GM12878 (cell line): Measurements from ENCODE around the gene KCNK5. TPM values are rescaled to one million over a fixed set of nuclear protein-coding genes. Genes with fewer than 3 reads are reported as not detected.

Experiments used
- ATAC-seq: fragments of 200-7000 bp; cut with Tn5 transposase; 3 replicates; pipeline ENCODE4 v1.9.1; 2020; ENCODE audit warnings: mild to moderate bottlenecking, moderate library complexity
- BruUV-seq: library from RNA; stranded (reverse); fragments of 400-500 nt; replicated peaks from 2 replicates; lab custom pipeline; 2021; lab: Mats Ljungman, UMichigan
- CTCF ChIA-PET: fragments of 300-600 bp; sonication (Branson Sonifier 250); formaldehyde crosslinking; extraction: SDS; loops from one replicate; lab custom pipeline; 2021; ENCODE audit warnings: inconsistent platforms; lab: Yijun Ruan, JAX
- POLR2A ChIA-PET: fragments of 350-600 bp; formaldehyde crosslinking; extraction: SDS; loops from one replicate; lab custom pipeline; 2021; ENCODE audit warnings: inconsistent platforms; lab: Charles Lee
- RAD21 ChIA-PET: fragments of 300-600 bp; sonication (Branson Sonifier 250); formaldehyde crosslinking; loops from one replicate; lab custom pipeline; 2023; ENCODE audit warnings: antibody characterized with exemption; ENCODE audit not compliant: unreplicated experiment; lab: Charles Lee
- SMC1A ChIA-PET: fragments of 300-600 bp; sonication (Branson Sonifier 250); formaldehyde crosslinking; loops from one replicate; lab custom pipeline; 2023; ENCODE audit not compliant: unreplicated experiment, uncharacterized antibody; lab: Charles Lee
- DNase-seq: peaks from one replicate; pipeline ENCODE4 v3.0.0-alpha.2; 2011; ENCODE audit warnings: low read depth, low spot score
- FAIRE-seq: peaks from 3 replicates; lab custom pipeline; 2011; peaks lifted over from hg19 to GRCh38; lab: Jason Lieb, UNC
- H2AFZ ChIP-seq: 2 replicates; pipeline ENCODE4 v1.6.0; 2011; ENCODE audit warnings: low read depth, low read length, control low read depth; ENCODE audit not compliant: control insufficient read depth
- H3K27ac ChIP-seq: 2 replicates; pipeline ENCODE4 v1.5.1; 2011; ENCODE audit warnings: control low read depth; ENCODE audit not compliant: control insufficient read depth, insufficient read depth
- H3K27me3 ChIP-seq, 2 experiments: replicated peaks in 1 of 2; 2 replicates each; pipeline versions ENCODE4 v1.6.0 to v1.6.1; 2011; ENCODE audit warnings: low read length in 1 of 2; ENCODE audit not compliant: control insufficient read depth in 2 of 2, insufficient read depth in 2 of 2
- H3K36me3 ChIP-seq, 2 experiments: 2 replicates each; pipeline ENCODE4 v1.5.1; 2011; ENCODE audit warnings: low read length in 1 of 2; ENCODE audit not compliant: control insufficient read depth in 2 of 2, insufficient read depth in 2 of 2
- H3K4me1 ChIP-seq: 2 replicates; pipeline ENCODE4 v1.6.1; 2011; ENCODE audit warnings: mild to moderate bottlenecking, low read length, moderate library complexity, mixed read lengths; ENCODE audit not compliant: control insufficient read depth, insufficient read depth
- H3K4me2 ChIP-seq: 2 replicates; pipeline ENCODE4 v1.6.0; 2011; ENCODE audit warnings: control low read depth; ENCODE audit not compliant: control insufficient read depth, insufficient read depth
- H3K4me3 ChIP-seq: fragments of 200-600 bp; sonication (generic); 2 replicates; pipeline ENCODE4 v1.5.1; 2016
- H3K79me2 ChIP-seq: 2 replicates; pipeline ENCODE4 v1.6.0; 2011; ENCODE audit warnings: low read length; ENCODE audit not compliant: control insufficient read depth, insufficient read depth
- H3K9ac ChIP-seq: 2 replicates; pipeline ENCODE4 v1.8.0; 2011; ENCODE audit warnings: low read length, control low read depth, mixed read lengths; ENCODE audit not compliant: control insufficient read depth, insufficient read depth
- H3K9me3 ChIP-seq: replicated peaks from 3 replicates; pipeline ENCODE4 v1.5.1; 2011; ENCODE audit warnings: mild to moderate bottlenecking, low read length; ENCODE audit not compliant: control insufficient read depth, insufficient read depth
- H4K20me1 ChIP-seq: 2 replicates; pipeline ENCODE4 v1.6.0; 2011; ENCODE audit not compliant: control insufficient read depth, insufficient read depth
- HDGF ChIP-seq: fragments of 450-650 bp; IDR thresholded peaks from 2 replicates; pipeline ENCODE4 v1.6.1; 2016; ENCODE audit warnings: antibody characterized with exemption
- NFYB ChIP-seq: IDR thresholded peaks from 2 replicates; pipeline ENCODE4 v1.6.1; 2011; ENCODE audit warnings: low read depth, mild to moderate bottlenecking, low read length, improper control_type of control experiment, moderate library complexity; ENCODE audit not compliant: insufficient read depth
- TBL1XR1 ChIP-seq: IDR thresholded peaks from 2 replicates; pipeline ENCODE4 v1.6.1; 2012; ENCODE audit warnings: low read depth, low read length, improper control_type of control experiment
- YBX1 ChIP-seq: fragments of 450-650 bp; IDR thresholded peaks from 2 replicates; pipeline ENCODE4 v1.6.1; 2016; ENCODE audit warnings: antibody characterized with exemption
- WGBS: methylation state at CpG from one replicate; pipeline ENCODE4 v1.1.6; 2016; ENCODE audit warnings: low lambda C conversion rate; ENCODE audit not compliant: insufficient replicate concordance, insufficient coverage; ENCODE audit errors: missing lambda C conversion rate; 5-methylcytosine and 5-hydroxymethylcytosine counted together
- in situ Hi-C: fragments of 300-500 bp; cut with MboI; formaldehyde crosslinking; loops from 9 replicates; pipeline ENCODE4 v1.14.3; 2018; ENCODE audit warnings: mixed read lengths
- intact Hi-C: fragments of 100-400 bp; cut with micrococcal nuclease; formaldehyde crosslinking; loops from one replicate; pipeline ENCODE4 v1.14.2; 2022; ENCODE audit not compliant: unreplicated experiment
- polyA plus RNA-seq, 11 experiments: library from polyadenylated mRNA; depleted of rRNA in 4 of 11; unstranded in 6 of 11; stranded (reverse) in 5 of 11; fragments of >200 nt; fragmentation: Nextera tagmentation in 4 of 11; fragmentation: Illumina TruSeq in 1 of 11; extraction: Ambion mirVana in 4 of 11; extraction: Trizol in 1 of 11; gene quantifications; 1 replicate in 1 of 11; 2 replicates in 10 of 11; pipeline versions ENCODE4 v1.2.1 to v1.2.3, GENCODE V29; 2011 to 2016; ENCODE audit warnings: inconsistent platforms in 2 of 11, missing spikeins in 2 of 11, low read depth in 1 of 11
- total RNA-seq, 4 experiments: library from RNA; depleted of rRNA in 3 of 4; stranded (reverse); fragments of >200 nt in 3 of 4; fragmentation: Illumina TruSeq in 1 of 4; extraction: Trizol in 1 of 4; gene quantifications; 2 replicates each; pipeline versions ENCODE4 v1.2.1 to v1.2.3, GENCODE V29; 2013 to 2021
- TF ChIP-seq, protein P1 (sequence below): IDR thresholded peaks from 2 replicates; pipeline ENCODE4 v1.6.1; 2011; ENCODE audit warnings: borderline replicate concordance, low read depth, mild to moderate bottlenecking, moderate library complexity, low read length; ENCODE audit not compliant: insufficient read depth, poor library complexity, severe bottlenecking

The KCNK5 gene
- total and polyA plus RNA-seq, 10 of the 15 experiments (the other 5 are each of a cell fraction or from before 2014, with no cell fraction given) = 0.11 to 4.2 (median 2.1) TPM

DNA sequence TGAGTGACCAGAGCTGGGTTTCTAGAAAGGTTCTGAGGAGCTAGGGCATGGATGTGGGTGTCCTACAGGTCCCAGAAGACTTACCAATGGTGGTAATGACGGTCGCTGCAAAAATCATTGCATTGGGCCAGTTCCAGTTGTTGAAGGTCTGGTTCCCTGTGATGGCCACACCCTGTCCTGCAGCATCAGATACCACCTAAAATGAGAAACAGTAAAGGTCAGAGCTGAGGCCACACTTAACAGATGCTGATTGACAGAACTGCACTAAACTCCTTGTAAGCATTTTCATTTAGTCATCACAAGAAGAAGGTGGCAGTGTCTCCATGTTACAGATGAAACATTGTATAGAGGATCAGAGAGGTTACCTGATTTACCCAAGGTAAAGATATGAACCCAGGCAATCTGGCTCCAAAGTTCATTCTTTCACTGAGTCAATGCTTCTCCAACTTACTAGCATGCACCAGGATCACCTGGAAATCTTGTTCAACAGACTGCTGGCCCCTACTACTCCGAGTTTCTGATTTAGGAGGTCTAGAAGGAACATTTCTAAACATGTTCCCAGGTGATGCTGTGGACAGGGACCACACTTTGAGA lies 33.4 kb downstream of the KCNK5 start (continued):
- TF ChIP-seq TBL1XR1 = no peak
- no peak for TF ChIP-seq HDGF
- TF ChIP-seq YBX1 = no peak
- TF ChIP-seq, protein P1, sequence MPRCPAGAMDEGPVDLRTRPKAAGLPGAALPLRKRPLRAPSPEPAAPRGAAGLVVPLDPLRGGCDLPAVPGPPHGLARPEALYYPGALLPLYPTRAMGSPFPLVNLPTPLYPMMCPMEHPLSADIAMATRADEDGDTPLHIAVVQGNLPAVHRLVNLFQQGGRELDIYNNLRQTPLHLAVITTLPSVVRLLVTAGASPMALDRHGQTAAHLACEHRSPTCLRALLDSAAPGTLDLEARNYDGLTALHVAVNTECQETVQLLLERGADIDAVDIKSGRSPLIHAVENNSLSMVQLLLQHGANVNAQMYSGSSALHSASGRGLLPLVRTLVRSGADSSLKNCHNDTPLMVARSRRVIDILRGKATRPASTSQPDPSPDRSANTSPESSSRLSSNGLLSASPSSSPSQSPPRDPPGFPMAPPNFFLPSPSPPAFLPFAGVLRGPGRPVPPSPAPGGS = no peak

DNA sequence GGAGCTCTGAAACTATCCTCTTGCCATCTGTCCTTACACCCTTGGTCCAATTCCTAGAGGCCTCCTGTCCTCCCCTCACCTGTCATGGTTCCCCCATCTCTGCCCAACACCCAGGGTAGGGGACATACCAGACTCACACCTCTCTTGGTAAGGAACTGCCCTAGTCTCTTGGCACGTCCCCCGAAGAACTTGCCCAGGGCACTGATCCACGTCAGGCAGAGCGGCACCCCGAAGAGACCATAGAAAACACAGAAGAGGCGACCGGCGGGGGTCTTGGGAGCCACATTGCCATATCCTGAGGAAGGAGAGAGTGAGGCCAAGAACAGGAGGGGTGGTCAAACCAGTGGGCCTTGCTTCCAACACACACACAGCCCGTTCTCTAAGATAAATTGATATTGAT lies 34.8 kb downstream of the KCNK5 start:
- no peak overlapping the region for H3K27ac ChIP-seq
- DNase-seq = no peak

More for the DNA sequence above, 34.8 kb downstream of the KCNK5 start:
- H3K4me1 ChIP-seq = no peaks in the 10 kb centered on the region
- no peak overlapping the region for H2AFZ ChIP-seq
- no peaks in the 10 kb centered on the region for H3K9me3 ChIP-seq
- BruUV-seq = no TSS peak
- CTCF ChIA-PET = interaction anchor here (1.0 to 1.5 kb wide), 2 partner anchors 12 to 108 kb away, joined by 3 to 4 read pairs; no protein-coding TSS in a partner anchor
- ATAC-seq = no peak
- H4K20me1 ChIP-seq = no peaks in the 10 kb centered on the region
- in situ Hi-C loops (no loop called here), intact Hi-C loops (no loop called here)
- no peaks in the 10 kb centered on the region for H3K27me3 ChIP-seq
- RAD21 ChIA-PET = no interaction called here
- H3K79me2 ChIP-seq = no peaks in the 10 kb centered on the region
- 69% methylated on average over 9 of the region's 9 CpGs for WGBS
- POLR2A ChIA-PET = no interaction called here
- TF ChIP-seq NFYB = no peak
- no peak overlapping the region for H3K4me2 ChIP-seq
- H3K36me3 ChIP-seq = no peaks in the 10 kb centered on the region
- SMC1A ChIA-PET = no interaction called here
- FAIRE-seq = no peak
- H3K4me3 ChIP-seq = no peak overlapping the region
- no peak overlapping the region for H3K9ac ChIP-seq
